ENCODE results near the gene CDCP2. TPM values are rescaled to one million over a fixed set of nuclear protein-coding genes. Genes with fewer than 3 reads are reported as not detected.
A peak's percentile ranks its signal among the peaks of the same experiment; 100 is the strongest.

The CDCP2 gene
- total RNA-seq, 2 donors from 2014 or later = 0.10 TPM; not detected in 1

DNA sequence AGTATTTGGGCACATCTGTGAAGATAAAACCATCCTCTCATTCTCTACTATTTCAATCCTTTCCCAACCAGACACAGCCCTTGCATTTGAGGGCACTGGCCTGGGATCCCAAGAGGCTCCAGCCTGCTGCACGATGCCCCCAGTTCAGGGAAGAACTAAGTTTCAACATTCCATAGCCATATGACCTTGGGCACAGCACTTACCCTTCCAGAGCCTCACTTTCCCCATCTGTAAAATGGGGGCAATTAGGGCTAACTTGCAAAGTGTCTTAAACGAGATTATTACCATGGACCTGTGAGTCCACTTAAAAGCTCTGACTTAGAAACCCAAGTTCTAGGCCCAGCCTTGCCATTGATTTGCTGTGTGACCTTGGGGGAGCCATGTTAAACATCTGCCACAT lies 22.9 kb downstream of the CDCP2 start:
- no peak overlapping the region for H3K27ac ChIP-seq
- no peak for DNase-seq
- no peaks in the 10 kb centered on the region for H3K9me3 ChIP-seq
- H3K36me3 ChIP-seq = no peaks in the 10 kb centered on the region
- H3K27me3 ChIP-seq = no peaks in the 10 kb centered on the region
- no peak overlapping the region for H3K4me3 ChIP-seq
- no peaks in the 10 kb centered on the region for H3K4me1 ChIP-seq
- H3K9ac ChIP-seq (ENCODE audit: low read depth in 2 of 2, low read length in 2 of 2) = no peak overlapping the region
- intact Hi-C loops (cut with DNase I) = no loop called here
- TF ChIP-seq, protein P1, sequence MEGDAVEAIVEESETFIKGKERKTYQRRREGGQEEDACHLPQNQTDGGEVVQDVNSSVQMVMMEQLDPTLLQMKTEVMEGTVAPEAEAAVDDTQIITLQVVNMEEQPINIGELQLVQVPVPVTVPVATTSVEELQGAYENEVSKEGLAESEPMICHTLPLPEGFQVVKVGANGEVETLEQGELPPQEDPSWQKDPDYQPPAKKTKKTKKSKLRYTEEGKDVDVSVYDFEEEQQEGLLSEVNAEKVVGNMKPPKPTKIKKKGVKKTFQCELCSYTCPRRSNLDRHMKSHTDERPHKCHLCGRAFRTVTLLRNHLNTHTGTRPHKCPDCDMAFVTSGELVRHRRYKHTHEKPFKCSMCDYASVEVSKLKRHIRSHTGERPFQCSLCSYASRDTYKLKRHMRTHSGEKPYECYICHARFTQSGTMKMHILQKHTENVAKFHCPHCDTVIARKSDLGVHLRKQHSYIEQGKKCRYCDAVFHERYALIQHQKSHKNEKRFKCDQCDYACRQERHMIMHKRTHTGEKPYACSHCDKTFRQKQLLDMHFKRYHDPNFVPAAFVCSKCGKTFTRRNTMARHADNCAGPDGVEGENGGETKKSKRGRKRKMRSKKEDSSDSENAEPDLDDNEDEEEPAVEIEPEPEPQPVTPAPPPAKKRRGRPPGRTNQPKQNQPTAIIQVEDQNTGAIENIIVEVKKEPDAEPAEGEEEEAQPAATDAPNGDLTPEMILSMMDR (IDR thresholded peaks at IDR 0.05) = no peak

DNA sequence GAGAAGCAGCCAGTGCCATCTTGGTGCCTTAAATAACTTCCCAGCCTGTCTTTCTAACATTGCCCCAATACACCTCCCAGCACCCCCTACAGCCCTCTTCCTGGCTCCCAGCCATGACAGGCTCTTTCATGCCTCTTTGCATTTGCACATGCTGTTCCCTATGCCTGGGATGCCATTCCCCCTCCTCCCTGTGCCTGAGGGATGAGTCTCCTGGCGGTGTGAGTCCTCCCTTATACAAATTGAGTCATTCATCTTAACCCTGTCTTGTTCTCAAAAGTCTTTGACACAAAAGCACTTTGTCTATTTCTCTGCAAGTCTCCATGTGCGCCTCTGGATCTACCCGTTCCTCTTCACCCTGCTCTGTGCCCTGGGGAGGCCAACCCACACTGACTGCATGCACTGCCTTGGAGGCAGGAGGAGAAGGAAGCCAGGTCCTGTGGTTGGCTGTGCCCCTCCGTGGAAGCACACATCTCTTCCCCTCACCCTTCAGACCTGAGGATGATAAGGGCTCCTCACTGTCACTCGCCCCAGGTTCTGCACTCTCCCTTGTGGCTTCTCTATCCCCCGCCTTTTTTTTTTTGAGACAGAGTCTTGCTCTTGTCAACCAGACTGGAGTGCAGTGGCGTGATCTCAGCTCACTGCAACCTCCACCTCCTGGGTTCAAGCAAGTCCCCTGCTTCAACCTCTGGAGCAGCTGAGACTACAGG lies 25.1 kb downstream of the CDCP2 start:
- DNase-seq = no peak
- H3K4me1 ChIP-seq = no peaks in the 10 kb centered on the region
- no peaks in the 10 kb centered on the region for H3K9me3 ChIP-seq
- no peak overlapping the region for H3K9ac ChIP-seq (ENCODE audit: low read depth in 2 of 2, low read length in 2 of 2)
- no peak overlapping the region for H3K27ac ChIP-seq
- no peak overlapping the region for H3K4me3 ChIP-seq
- no peaks in the 10 kb centered on the region for H3K27me3 ChIP-seq
- no peaks in the 10 kb centered on the region for H3K36me3 ChIP-seq
- intact Hi-C loops (cut with DNase I) = no loop called here
- TF ChIP-seq, protein P1 (IDR thresholded peaks at IDR 0.05) = no peak

DNA sequence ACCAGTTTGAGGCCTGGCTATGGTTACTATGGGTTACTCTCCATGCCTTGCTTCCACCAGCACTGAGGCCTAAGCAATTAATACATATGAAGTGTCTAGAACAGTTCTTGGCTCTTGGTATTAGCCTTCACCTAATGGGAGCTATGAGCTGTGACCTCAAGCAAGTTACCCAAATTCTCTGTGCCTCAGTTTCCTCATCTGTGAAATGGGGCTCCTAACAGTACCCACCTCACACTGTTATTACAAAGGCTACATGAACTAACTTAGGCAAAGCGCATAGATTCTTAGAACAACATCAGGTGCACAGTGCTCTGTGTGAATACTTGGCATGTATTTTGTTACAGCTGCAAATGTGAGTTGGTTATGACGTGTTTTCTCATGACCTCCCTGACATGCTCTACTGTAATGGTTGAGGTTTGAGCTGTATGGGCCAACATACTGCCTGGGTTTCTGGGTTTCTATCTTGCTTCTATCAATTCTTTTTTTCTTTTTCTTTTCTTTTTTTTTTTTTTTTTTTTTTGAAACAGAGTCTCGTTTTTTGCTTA lies 26.5 kb downstream of the CDCP2 start:
- TF ChIP-seq, protein P1 (IDR thresholded peaks at IDR 0.05) = no peak
- Histone ChIP-seq H3K36me3 (no peaks in the 10 kb centered on the region), H3K9me3 (no peaks in the 10 kb centered on the region), H3K9ac (ENCODE audit: low read depth in 2 of 2, low read length in 2 of 2) (no peak overlapping the region), H3K4me1 (no peaks in the 10 kb centered on the region), H3K27ac (no peak overlapping the region), H3K27me3 (no peaks in the 10 kb centered on the region), H3K4me3 (no peak overlapping the region)
- no peak for DNase-seq
- intact Hi-C loops (cut with DNase I) = no loop called here

DNA sequence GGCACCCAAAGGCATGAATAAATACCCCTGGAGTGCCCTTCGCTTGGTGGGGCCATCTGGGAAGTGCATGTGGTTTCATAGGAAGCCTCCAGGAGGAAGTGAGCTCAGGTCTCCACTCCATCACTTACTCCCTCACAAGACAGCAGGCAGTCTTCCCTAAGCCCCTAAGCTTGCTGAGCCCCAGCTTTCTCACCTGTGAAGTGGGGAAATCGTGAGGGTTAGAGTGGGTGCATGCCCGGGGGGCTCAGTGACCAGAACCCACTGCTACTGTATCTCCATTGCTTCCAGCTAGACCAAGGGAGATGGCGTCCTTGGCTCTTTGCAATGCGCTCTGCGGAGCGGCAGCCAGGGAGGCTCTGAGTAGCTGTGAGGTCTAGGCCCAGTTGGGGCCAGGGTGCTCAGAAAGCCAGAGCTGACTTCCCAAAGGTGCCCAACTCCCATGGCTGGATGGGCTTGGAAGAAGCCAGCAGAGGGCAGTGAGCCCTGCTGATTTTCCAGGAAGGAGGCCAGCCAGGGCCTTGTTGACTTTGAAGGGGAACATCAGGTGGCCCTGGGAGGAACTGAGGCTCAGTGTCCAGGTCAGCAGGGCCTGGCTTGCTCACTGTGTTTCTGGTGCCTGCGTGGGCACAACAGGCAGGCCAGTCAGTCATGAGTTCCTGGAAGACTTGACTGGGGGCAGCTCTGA lies 27.3 kb downstream of the CDCP2 start:
- H3K27ac ChIP-seq = no peak overlapping the region
- H3K4me3 ChIP-seq = no peak overlapping the region
- H3K36me3 ChIP-seq = no peaks in the 10 kb centered on the region
- DNase-seq = peak; percentile 47
- H3K27me3 ChIP-seq = no peaks in the 10 kb centered on the region
- H3K9me3 ChIP-seq = no peaks in the 10 kb centered on the region
- H3K4me1 ChIP-seq = peaks cover 4% of the 10 kb centered on the region
- TF ChIP-seq, protein P1 (IDR thresholded peaks at IDR 0.05) = peak; percentile 20
- intact Hi-C loops (cut with DNase I) = no loop called here
- H3K9ac ChIP-seq (ENCODE audit: low read depth in 2 of 2, low read length in 2 of 2) = no peak overlapping the region

DNA sequence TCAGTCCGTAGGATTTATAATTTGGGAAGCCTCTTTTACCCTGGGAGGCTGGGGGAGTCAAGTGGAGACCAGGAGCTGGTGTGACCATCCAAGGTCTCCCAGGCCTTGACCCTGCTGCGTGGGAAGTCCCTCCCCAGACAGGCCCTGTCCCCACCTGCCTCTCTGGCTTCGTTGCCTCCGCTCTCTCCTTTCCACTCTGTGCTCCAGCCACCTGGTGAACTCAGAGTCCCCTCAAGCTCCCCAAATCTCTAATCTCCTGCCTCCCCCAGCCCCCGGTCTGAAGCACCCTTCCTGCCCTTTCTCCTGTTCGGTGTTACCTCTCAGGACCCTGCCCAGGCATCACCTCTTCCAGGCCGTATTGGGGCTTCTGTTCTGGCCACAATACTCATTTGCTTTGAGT lies 27.9 kb downstream of the CDCP2 start:
- TF ChIP-seq, protein P1 (IDR thresholded peaks at IDR 0.05) = no peak
- Histone ChIP-seq H3K9ac (ENCODE audit: low read depth in 2 of 2, low read length in 2 of 2) (no peak overlapping the region), H3K4me1 (peaks cover 4% of the 10 kb centered on the region), H3K27me3 (no peaks in the 10 kb centered on the region), H3K9me3 (no peaks in the 10 kb centered on the region), H3K27ac (peak overlapping the region; percentile 4), H3K4me3 (no peak overlapping the region), H3K36me3 (no peaks in the 10 kb centered on the region)
- intact Hi-C loops (cut with DNase I) = loop anchor here (5.0 kb wide), 2 partner anchors 277 to 362 kb away; no protein-coding TSS in a partner anchor
- DNase-seq = no peak
